ENCODE measurements around the gene FHIT.

GRCh38 chr3:60913474-60913873 lies 337.8 kb downstream of the FHIT start:
- TF ChIP-seq CTCF (IDR thresholded peaks at IDR 0.05) (no peak), POLR2AphosphoS5 (IDR thresholded peaks at IDR 0.05) (no peak), POLR2A (IDR thresholded peaks at IDR 0.05; ENCODE audit: low read depth) (no peak), EP300 (IDR thresholded peaks at IDR 0.05) (no peak)

All from esophagus muscularis mucosa (tissue), 4 donors.